GM19438 (cell line): ENCODE data around the gene VEGFC.

Source experiments
- ATAC-seq: cut with Tn5 transposase; IDR thresholded peaks from one replicate; pipeline ENCODE4 v1.9.1; 2021; ENCODE audit warnings: low read depth; ENCODE audit not compliant: unreplicated experiment

Gene VEGFC

GRCh38 chr4:176709417-176709816, 83.3 kb downstream of the VEGFC start:
- ATAC-seq: no peak

GRCh38 chr4:176708771-176709311, 83.9 kb downstream of the VEGFC start:
- ATAC-seq: no peak

- ATAC-seq: no peak
Measured at GRCh38 chr4:176690716-176691115, 102.0 kb downstream of the VEGFC start.

- ATAC-seq: no peak
Measured at GRCh38 chr4:176680668-176681180, 112.0 kb downstream of the VEGFC start.

- ATAC-seq: no peak
Measured at GRCh38 chr4:176676901-176677300, 115.8 kb downstream of the VEGFC start.

- no peak for ATAC-seq
Measured at GRCh38 chr4:176675810-176676209, 116.9 kb downstream of the VEGFC start.

GRCh38 chr4:176671532-176671931, 121.2 kb downstream of the VEGFC start:
- ATAC-seq: no peak

- ATAC-seq: no peak
Measured at GRCh38 chr4:176668324-176668723, 124.4 kb downstream of the VEGFC start.

GRCh38 chr4:176664964-176665363, 127.8 kb downstream of the VEGFC start:
- no peak for ATAC-seq

- no peak for ATAC-seq
Measured at GRCh38 chr4:176660561-176660960, 132.2 kb downstream of the VEGFC start.

- no peak for ATAC-seq
Measured at GRCh38 chr4:176656108-176656507, 136.6 kb downstream of the VEGFC start.

- ATAC-seq: no peak
Measured at GRCh38 chr4:176654565-176655216, 138.0 kb downstream of the VEGFC start.

GRCh38 chr4:176653401-176654220, 139.1 kb downstream of the VEGFC start:
- ATAC-seq: no peak

- no peak for ATAC-seq
Measured at GRCh38 chr4:176646311-176646710, 146.4 kb downstream of the VEGFC start.

- ATAC-seq: no peak
Measured at GRCh38 chr4:176645246-176645960, 147.3 kb downstream of the VEGFC start.

- ATAC-seq: no peak
Measured at GRCh38 chr4:176642472-176642871, 150.2 kb downstream of the VEGFC start.

GRCh38 chr4:176641237-176641636, 151.5 kb downstream of the VEGFC start:
- no peak for ATAC-seq

- no peak for ATAC-seq
Measured at GRCh38 chr4:176638992-176639391, 153.7 kb downstream of the VEGFC start.

GRCh38 chr4:176636292-176636691, 156.4 kb downstream of the VEGFC start:
- ATAC-seq: no peak

GRCh38 chr4:176635372-176636261, 157.1 kb downstream of the VEGFC start:
- no peak for ATAC-seq
